ENCODE data around the gene PRDM16. TPM values are rescaled to one million over a fixed set of nuclear protein-coding genes. Genes with fewer than 3 reads are reported as not detected.

The PRDM16 gene
- total and polyA plus RNA-seq, 2 of the 4 experiments (the other 2 are of a cell fraction), result 0.02 TPM; not detected in 1

GRCh38 chr1:3368059-3368458, 299.1 kb downstream of the PRDM16 start:
- no peak overlapping the region for H2BK20ac ChIP-seq (ENCODE audit: low read depth, low read length)
- dilution Hi-C loops (cut with HindIII; ENCODE audit: low sequenced_read_pairs, unreplicated experiment), result no loop called here

More at GRCh38 chr1:3368059-3368458, 299.1 kb downstream of the PRDM16 start:
- no peaks in the 10 kb centered on the region for H3K9me3 ChIP-seq (ENCODE audit: control insufficient read depth, insufficient read depth, low read length)
- H3K36me3 ChIP-seq (ENCODE audit: control insufficient read depth, insufficient read depth, low read length), result no peaks in the 10 kb centered on the region
- no peak overlapping the region for H2AK5ac ChIP-seq (ENCODE audit: low read depth, low read length)
- peaks cover 18% of the 10 kb centered on the region for H3K27me3 ChIP-seq (ENCODE audit: control insufficient read depth, insufficient read depth, low read length)
- H4K91ac ChIP-seq (ENCODE audit: insufficient read depth, low read depth, low read length), result no peak overlapping the region
- no CpG with 5 or more reads among the region's 14 CpGs for WGBS, 2 experiments (ENCODE audit: extremely low coverage in 2 of 2, insufficient read length in 1 of 2)
- no peaks in the 10 kb centered on the region for H3K9me1 ChIP-seq (ENCODE audit: insufficient read depth, low read length)
- POLR2A ChIA-PET (ENCODE audit: unreplicated experiment), result no interaction called here
- H2BK120ac ChIP-seq (ENCODE audit: low read depth, low read length), result no peak overlapping the region
- no peak overlapping the region for H2BK5ac ChIP-seq (ENCODE audit: low read depth, low read length, poor library complexity, severe bottlenecking)
- H3K4me1 ChIP-seq (ENCODE audit: control insufficient read depth, insufficient read depth, low read length), result peaks cover 1% of the 10 kb centered on the region; the same call in 1 of the 2 replicates
- intact Hi-C loops (cut with micrococcal nuclease), result no loop called here
- in situ Hi-C loops (cut with MboI; ENCODE audit: low sequenced_read_pairs), result no loop called here
- no peak overlapping the region for H3K4me3 ChIP-seq (ENCODE audit: insufficient read depth, low read depth, low read length)
- H2BK15ac ChIP-seq (ENCODE audit: low read depth, low read length), result no peak overlapping the region
- no peak for TF ChIP-seq MAFK (IDR thresholded peaks at IDR 0.05; ENCODE audit: low read depth, low read length)
- TF ChIP-seq RCOR1 (IDR thresholded peaks at IDR 0.05; ENCODE audit: insufficient replicate concordance, low read length), result no peak
- TF ChIP-seq CTCF (conservative IDR thresholded peaks at IDR 0.05; ENCODE audit: low read depth, low read length), result no peak
- no peak for TF ChIP-seq POLR2A (IDR thresholded peaks at IDR 0.05; ENCODE audit: low read depth, low read length)
- no peak for TF ChIP-seq MAZ (IDR thresholded peaks at IDR 0.05; ENCODE audit: borderline replicate concordance, low read depth, low read length)
- no peak for TF ChIP-seq CHD1 (IDR thresholded peaks at IDR 0.05; ENCODE audit: low read depth, low read length)
- no peak for TF ChIP-seq SMC3 (IDR thresholded peaks at IDR 0.05; ENCODE audit: low read depth, low read length)
- no peak for TF ChIP-seq RAD21 (IDR thresholded peaks at IDR 0.05; ENCODE audit: low read length)
- TF ChIP-seq BHLHE40 (IDR thresholded peaks at IDR 0.05; ENCODE audit: low read depth, low read length), result no peak
- TF ChIP-seq NFE2L2 (IDR thresholded peaks at IDR 0.05; ENCODE audit: low read depth, low read length), result no peak
- TF ChIP-seq RFX5 (IDR thresholded peaks at IDR 0.05; ENCODE audit: low read depth, low read length), result no peak
- no peak for TF ChIP-seq FOS (IDR thresholded peaks at IDR 0.05; ENCODE audit: low read depth, low read length)
- CTCF ChIA-PET, result no interaction called here
- H3K4ac ChIP-seq (ENCODE audit: low read depth, low read length), result no peak overlapping the region
- no peak overlapping the region for H3K4me2 ChIP-seq (ENCODE audit: low read depth, low read length)
- H4K8ac ChIP-seq (ENCODE audit: low read depth in 2 of 2, low read length in 2 of 2), result no peak overlapping the region
- no peak overlapping the region for H3K23ac ChIP-seq (ENCODE audit: low read depth, low read length)
- no TSS peak for BruUV-seq (replicated peaks)
- no peaks in the 10 kb centered on the region for H4K20me1 ChIP-seq (ENCODE audit: insufficient read depth, low read length)
- ATAC-seq (ENCODE audit: low read depth), result no peak
- H2AFZ ChIP-seq (replicated peaks; ENCODE audit: low read length, poor library complexity), result no peak overlapping the region
- H3K9ac ChIP-seq (ENCODE audit: low read depth, low read length), result no peak overlapping the region
- no peak overlapping the region for H3K27ac ChIP-seq (ENCODE audit: insufficient read depth, low read length)
- H3K18ac ChIP-seq (ENCODE audit: low read depth, low read length), result no peak overlapping the region
- no peak overlapping the region for H3K56ac ChIP-seq (ENCODE audit: extremely low read depth, insufficient read depth, low read length)
- no peaks in the 10 kb centered on the region for H3K79me1 ChIP-seq (ENCODE audit: low read depth in 1 of 2, low read length in 2 of 2)
- H4K5ac ChIP-seq (ENCODE audit: low read depth, low read length), result no peak overlapping the region
- DNase-seq, result no peak
- H3K14ac ChIP-seq (replicated peaks; ENCODE audit: low read depth, low read length), result no peak overlapping the region
- H2AK9ac ChIP-seq (replicated peaks; ENCODE audit: low read depth, low read length, poor library complexity), result no peak overlapping the region
